ENCODE measurements around the gene JAZF1. TPM values are rescaled to one million over a fixed set of nuclear protein-coding genes. Genes with fewer than 3 reads are reported as not detected.

Gene JAZF1
- total RNA-seq, 3 donors from 2014 or later: 8.6 to 27.4 (median 10.5) TPM

GRCh38 chr7:28174901-28175661 is 5.5 kb downstream of the JAZF1 start:
- Histone ChIP-seq H3K4me1 (peaks cover 5 to 6% of the 10 kb centered on the region in 2 donors), H3K27me3 (no peaks in the 10 kb centered on the region), H3K9me3 (no peaks in the 10 kb centered on the region), H3K27ac (peak overlapping the region in 1 of 2 donors; percentile 13), H3K4me3 (no peak overlapping the region), H3K36me3 (no peaks in the 10 kb centered on the region)
- no peak for DNase-seq (ENCODE audit: low spot score in 2 of 2)
- intact Hi-C loops (cut with DNase I; ENCODE audit: low total_unique reads): no loop called here
- TF ChIP-seq CTCF (IDR thresholded peaks at IDR 0.05) (no peak), POLR2AphosphoS5 (IDR thresholded peaks at IDR 0.05) (no peak), POLR2A (IDR thresholded peaks at IDR 0.05) (no peak)

- no peaks in the 10 kb centered on the region for H3K27me3 ChIP-seq
- no peaks in the 10 kb centered on the region for H3K36me3 ChIP-seq
- intact Hi-C loops (cut with DNase I; ENCODE audit: low total_unique reads): no loop called here
- no peak overlapping the region for H3K4me3 ChIP-seq
- H3K27ac ChIP-seq: no peak overlapping the region
- TF ChIP-seq POLR2AphosphoS5 (IDR thresholded peaks at IDR 0.05) (no peak), CTCF (IDR thresholded peaks at IDR 0.05) (no peak), POLR2A (IDR thresholded peaks at IDR 0.05) (no peak)
- peaks cover 5 to 6% of the 10 kb centered on the region in 2 donors for H3K4me1 ChIP-seq
- no peak for DNase-seq (ENCODE audit: low spot score in 2 of 2)
- H3K9me3 ChIP-seq: no peaks in the 10 kb centered on the region
These were observed 6.2 kb downstream of the JAZF1 start for GRCh38 chr7:28174442-28174841.

DNA sequence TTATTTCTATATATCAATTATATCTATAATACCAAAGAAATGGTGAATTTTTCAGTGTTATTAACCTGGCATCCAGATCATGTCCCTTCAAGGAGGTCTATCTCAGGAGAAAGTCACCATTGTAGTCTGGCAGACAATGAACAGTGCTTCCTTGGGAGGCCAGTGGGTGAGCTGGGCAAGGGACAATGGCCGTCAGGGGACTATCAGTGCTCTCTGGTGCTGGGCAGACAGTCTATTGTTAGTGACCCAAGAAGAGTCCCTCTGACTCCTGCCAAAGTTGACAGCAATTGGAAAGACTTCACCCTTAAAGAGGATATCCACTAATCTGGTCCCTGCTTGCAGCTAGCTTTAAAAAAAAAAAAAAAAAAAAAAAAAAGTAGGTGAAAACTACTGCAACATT is 7.1 kb downstream of the JAZF1 start:
- intact Hi-C loops (cut with DNase I; ENCODE audit: low total_unique reads): no loop called here

DNA sequence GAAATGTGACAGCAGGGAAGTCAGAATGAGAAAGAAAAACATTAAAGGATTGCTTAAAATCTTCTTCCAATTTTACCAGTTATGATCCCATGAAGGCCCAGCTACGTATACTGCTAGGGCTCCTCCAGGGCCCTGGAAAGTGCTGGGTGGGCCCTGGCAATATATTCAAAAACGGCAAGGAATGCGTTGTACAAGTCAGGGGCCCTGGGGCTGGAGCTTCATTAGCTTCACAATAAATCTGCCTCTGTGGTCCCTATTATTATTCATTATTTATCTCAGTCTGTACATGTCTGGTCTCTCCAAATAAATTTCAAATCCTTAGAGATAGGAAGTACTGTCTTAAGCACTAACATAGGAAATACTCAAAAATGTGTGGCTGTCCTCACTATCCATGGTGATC is 7.6 kb downstream of the JAZF1 start:
- TF ChIP-seq CTCF (IDR thresholded peaks at IDR 0.05) (no peak), POLR2A (IDR thresholded peaks at IDR 0.05) (no peak), POLR2AphosphoS5 (IDR thresholded peaks at IDR 0.05) (no peak)
- intact Hi-C loops (cut with DNase I; ENCODE audit: low total_unique reads): no loop called here

More for the DNA sequence above, 7.1 kb downstream of the JAZF1 start:
- DNase-seq (ENCODE audit: low spot score in 2 of 2): no peak
- TF ChIP-seq POLR2A (IDR thresholded peaks at IDR 0.05) (no peak), POLR2AphosphoS5 (IDR thresholded peaks at IDR 0.05) (no peak), CTCF (IDR thresholded peaks at IDR 0.05) (no peak)
- no peaks in the 10 kb centered on the region for H3K9me3 ChIP-seq
- no peak overlapping the region for H3K4me3 ChIP-seq
- no peaks in the 10 kb centered on the region for H3K27me3 ChIP-seq
- H3K4me1 ChIP-seq: peaks cover 0 to 2% of the 10 kb centered on the region in 2 donors
- H3K27ac ChIP-seq: no peak overlapping the region
- H3K36me3 ChIP-seq: no peaks in the 10 kb centered on the region

GRCh38 chr7:28170701-28171100 is 9.9 kb downstream of the JAZF1 start:
- H3K4me3 ChIP-seq: no peak overlapping the region
- intact Hi-C loops (cut with DNase I; ENCODE audit: low total_unique reads): no loop called here
- H3K9me3 ChIP-seq: no peaks in the 10 kb centered on the region
- no peaks in the 10 kb centered on the region for H3K4me1 ChIP-seq
- no peak overlapping the region for H3K27ac ChIP-seq
- no peaks in the 10 kb centered on the region for H3K27me3 ChIP-seq
- no peak for TF ChIP-seq POLR2AphosphoS5 (IDR thresholded peaks at IDR 0.05)
- no peak for TF ChIP-seq POLR2A (IDR thresholded peaks at IDR 0.05)
- no peak for TF ChIP-seq CTCF (IDR thresholded peaks at IDR 0.05)
- no peaks in the 10 kb centered on the region for H3K36me3 ChIP-seq
- no peak for DNase-seq (ENCODE audit: low spot score in 2 of 2)

More for the DNA sequence above, 7.6 kb downstream of the JAZF1 start:
- no peaks in the 10 kb centered on the region for H3K27me3 ChIP-seq
- H3K4me3 ChIP-seq: no peak overlapping the region
- no peak for DNase-seq (ENCODE audit: low spot score in 2 of 2)
- H3K27ac ChIP-seq: no peak overlapping the region
- H3K4me1 ChIP-seq: no peaks in the 10 kb centered on the region
- H3K36me3 ChIP-seq: no peaks in the 10 kb centered on the region
- no peaks in the 10 kb centered on the region for H3K9me3 ChIP-seq

Measured in breast epithelium (tissue), 4 donors.